GM23338 (cell line): ENCODE data around the gene CENPB. TPM values are rescaled to one million over a fixed set of nuclear protein-coding genes. Genes with fewer than 3 reads are reported as not detected.

Experiments
- ATAC-seq: fragments of 200-7000 bp; cut with Tn5 transposase; 3 replicates; pipeline ENCODE4 v1.9.1; 2020
- DNase-seq: peaks from one replicate; pipeline ENCODE4 v3.0.0-alpha.2; 2015; ENCODE audit warnings: low spot score
- H2AFZ ChIP-seq: fragments of 200-600 bp; sonication (generic); 2 replicates; pipeline ENCODE4 v1.8.0; 2016; ENCODE audit warnings: antibody characterized with exemption, mild to moderate bottlenecking, moderate library complexity
- H3F3A ChIP-seq: fragments of 200-600 bp; sonication (generic); replicated peaks from 2 replicates; pipeline ENCODE4 v1.8.0; 2017; ENCODE audit warnings: antibody characterized with exemption, mixed run types, low read depth
- H3K27ac ChIP-seq: fragments of 200-600 bp; sonication (generic); 2 replicates; pipeline ENCODE4 v1.6.1; 2016; ENCODE audit warnings: low read depth
- H3K27me3 ChIP-seq: fragments of 200-600 bp; sonication (generic); 2 replicates; pipeline ENCODE4 v1.8.0; 2016; ENCODE audit warnings: mild to moderate bottlenecking, mixed run types, moderate library complexity; ENCODE audit not compliant: insufficient read depth
- H3K36me3 ChIP-seq: fragments of 200-600 bp; sonication (generic); 2 replicates; pipeline ENCODE4 v1.8.0; 2016; ENCODE audit warnings: mild to moderate bottlenecking; ENCODE audit not compliant: insufficient read depth
- H3K4me1 ChIP-seq: fragments of 200-600 bp; sonication (generic); 2 replicates; pipeline ENCODE4 v1.8.0; 2016; ENCODE audit warnings: mild to moderate bottlenecking, moderate library complexity; ENCODE audit not compliant: insufficient read depth
- H3K4me2 ChIP-seq: fragments of 200-600 bp; sonication (generic); 2 replicates; pipeline ENCODE4 v1.7.1; 2017; ENCODE audit warnings: mixed run types
- H3K4me3 ChIP-seq: fragments of 200-600 bp; sonication (generic); 2 replicates; pipeline ENCODE4 v1.6.1; 2016; ENCODE audit warnings: mixed run types
- H3K79me2 ChIP-seq: fragments of 200-600 bp; sonication (generic); replicated peaks from 2 replicates; pipeline ENCODE4 v1.8.0; 2017; ENCODE audit warnings: mild to moderate bottlenecking; ENCODE audit not compliant: insufficient read depth
- H3K9me2 ChIP-seq: fragments of 200-600 bp; sonication (generic); 2 replicates; pipeline ENCODE4 v1.8.0; 2017; ENCODE audit not compliant: insufficient read depth
- H4K20me1 ChIP-seq: fragments of 200-600 bp; sonication (generic); replicated peaks from 2 replicates; pipeline ENCODE4 v1.8.0; 2017; ENCODE audit warnings: mild to moderate bottlenecking; ENCODE audit not compliant: insufficient read depth
- H3K27ac Mint-ChIP-seq: 2 replicates; pipeline ENCODE4 v1.8.0; 2020; ENCODE audit warnings: inconsistent platforms, mild to moderate bottlenecking, moderate library complexity, mixed read lengths
- H3K27me3 Mint-ChIP-seq: 3 replicates; pipeline ENCODE4 v1.8.0; 2022; ENCODE audit warnings: low read depth, mild to moderate bottlenecking, moderate library complexity, mixed read lengths, inconsistent platforms; ENCODE audit not compliant: insufficient read depth, poor library complexity
- H3K36me3 Mint-ChIP-seq: 3 replicates; pipeline ENCODE4 v1.8.0; 2021; ENCODE audit warnings: low read depth, mild to moderate bottlenecking, inconsistent platforms, moderate library complexity, mixed read lengths
- H3K4me1 Mint-ChIP-seq: 3 replicates; pipeline ENCODE4 v1.8.0; 2020; ENCODE audit warnings: mild to moderate bottlenecking, inconsistent platforms, mixed read lengths
- H3K4me3 Mint-ChIP-seq: 3 replicates; pipeline ENCODE4 v1.8.0; 2021; ENCODE audit warnings: moderate library complexity, mild to moderate bottlenecking, inconsistent platforms, mixed read lengths
- H3K9me3 Mint-ChIP-seq: 3 replicates; pipeline ENCODE4 v1.8.0; 2020; ENCODE audit warnings: moderate library complexity, mild to moderate bottlenecking, inconsistent platforms, mixed read lengths
- CREB1 ChIP-seq: fragments of 250-450 bp; sonication (Bioruptor Pico); IDR thresholded peaks from 2 replicates; pipeline ENCODE4 v1.5.0; 2020; ENCODE audit warnings: low read depth, mild to moderate bottlenecking, moderate library complexity
- CTCF ChIP-seq, 2 experiments: fragments of 200-600 bp in 1 of 2; sonication (generic) in 1 of 2; conservative IDR thresholded peaks; 2 replicates each; pipeline versions ENCODE4 v1.5.1 to v1.6.1; 2016 to 2017; ENCODE audit warnings: antibody characterized with exemption in 2 of 2, low read depth in 2 of 2, mild to moderate bottlenecking in 2 of 2, moderate library complexity in 1 of 2
- ETS1 ChIP-seq: IDR thresholded peaks from 2 replicates; pipeline ENCODE4 v1.6.1; 2016; ENCODE audit warnings: antibody characterized with exemption
- EZH2 ChIP-seq: fragments of 200-600 bp; sonication (generic); IDR thresholded peaks from one replicate; pipeline ENCODE4 v1.8.0; 2017; ENCODE audit warnings: antibody characterized with exemption, mild to moderate bottlenecking, low read depth; ENCODE audit not compliant: unreplicated experiment
- EZH2phosphoT487 ChIP-seq: fragments of 200-600 bp; sonication (generic); IDR thresholded peaks from one replicate; pipeline ENCODE4 v1.8.1; 2018; ENCODE audit warnings: antibody characterized with exemption; ENCODE audit not compliant: unreplicated experiment
- JUNB ChIP-seq: IDR thresholded peaks from one replicate; pipeline ENCODE4 v1.6.1; 2016; ENCODE audit warnings: antibody characterized with exemption; ENCODE audit not compliant: unreplicated experiment
- POLR2AphosphoS5 ChIP-seq: IDR thresholded peaks from 2 replicates; pipeline ENCODE4 v1.6.1; 2016; ENCODE audit warnings: antibody characterized with exemption, low read depth
- REST ChIP-seq: IDR thresholded peaks from one replicate; pipeline ENCODE4 v1.6.1; 2018; ENCODE audit warnings: antibody characterized with exemption; ENCODE audit not compliant: unreplicated experiment
- ZNF114 ChIP-seq: fragments of 250-450 bp; sonication (Bioruptor Pico); IDR thresholded peaks from 2 replicates; pipeline ENCODE4 v1.5.0; 2020; ENCODE audit warnings: mild to moderate bottlenecking, moderate library complexity
- ZNF331 ChIP-seq: fragments of 250-450 bp; sonication (Bioruptor Pico); IDR thresholded peaks from 2 replicates; pipeline ENCODE4 v1.5.0; 2020; ENCODE audit warnings: low read depth, mild to moderate bottlenecking, moderate library complexity
- ZNF462 ChIP-seq: fragments of 250-450 bp; sonication (Bioruptor Pico); IDR thresholded peaks from 2 replicates; pipeline ENCODE4 v1.5.0; 2020; ENCODE audit warnings: mild to moderate bottlenecking, moderate library complexity
- polyA plus RNA-seq: library from polyadenylated mRNA; unstranded; fragments of >200 nt; fragmentation: Nextera tagmentation; extraction: Ambion mirVana; gene quantifications from 2 replicates; pipeline ENCODE4 v1.2.1, GENCODE V29; 2016
- total RNA-seq: library from RNA; depleted of rRNA; stranded (reverse); fragments of >200 nt; shearing (Covaris generic); gene quantifications from 2 replicates; pipeline ENCODE4 v1.2.3, GENCODE V29; 2014

CENPB gene
- total and polyA plus RNA-seq, 2 experiments from 2014 or later = 10.8 to 52.1 TPM

GRCh38 chr20:3801846-3802245 is 15.3 kb upstream of the CENPB start:
- Mint-ChIP-seq H3K27ac (no peak overlapping the region), H3K4me1 (peaks cover 54% of the 10 kb centered on the region), H3K4me3 (no peak overlapping the region), H3K36me3 (peaks cover 57% of the 10 kb centered on the region), H3K9me3 (no peaks in the 10 kb centered on the region), H3K27me3 (peaks cover 25% of the 10 kb centered on the region)
- no peaks in the 10 kb centered on the region for H3K79me2 ChIP-seq
- no peak for TF ChIP-seq CREB1
- TF ChIP-seq CTCF (conservative IDR thresholded peaks at IDR 0.05; ENCODE audit: low read depth in 2 of 2) = no peak
- no peak for TF ChIP-seq POLR2AphosphoS5
- no peak for TF ChIP-seq ZNF114
- TF ChIP-seq EZH2 = no peak
- TF ChIP-seq JUNB = no peak
- no peak for TF ChIP-seq ZNF462 (CRISPR knock-in tag)
- TF ChIP-seq ETS1 = no peak
- TF ChIP-seq REST = no peak
- TF ChIP-seq EZH2phosphoT487 = no peak
- no peak for TF ChIP-seq ZNF331 (CRISPR knock-in tag)
- no peaks in the 10 kb centered on the region for H3K27me3 ChIP-seq
- DNase-seq (no peak), ATAC-seq (no peak)
- no peak overlapping the region for H3K27ac ChIP-seq
- no peak overlapping the region for H2AFZ ChIP-seq
- no peak overlapping the region for H3K4me2 ChIP-seq
- H3K4me3 ChIP-seq = no peak overlapping the region
- peaks cover 41% of the 10 kb centered on the region for H3K4me1 ChIP-seq
- H4K20me1 ChIP-seq = no peaks in the 10 kb centered on the region; the same call in 1 of the 2 replicates
- H3F3A ChIP-seq = peaks cover 11% of the 10 kb centered on the region
- H3K9me2 ChIP-seq = no peaks in the 10 kb centered on the region
- no peaks in the 10 kb centered on the region for H3K36me3 ChIP-seq
